Lung microvascular endothelial cell (primary cell): ENCODE data around the gene ITPK1. TPM values are rescaled to one million over a fixed set of nuclear protein-coding genes. Genes with fewer than 3 reads are reported as not detected.
A peak's percentile ranks its signal among the peaks of the same experiment; 100 is the strongest.
"Not testable (repeated sequence)": the region's sequence is repeated elsewhere in the genome, so short reads cannot be mapped to it uniquely, and the experiment has no call there.

Experiments
- DNase-seq, 2 donors: peaks; one replicate each; pipeline versions ENCODE4 v3.0.0 to v3.0.0-alpha.2; 2010; ENCODE audit warnings: low read depth in 2 of 2
- total RNA-seq: library from RNA; depleted of rRNA; stranded (reverse); fragments of >200 nt; gene quantifications from 2 replicates; pipeline ENCODE4 v1.2.1, GENCODE V29; 2014

ITPK1 gene
- total RNA-seq, 1 donor from 2014 or later = 15.7 TPM

- no peak for DNase-seq
These were observed 30.6 kb downstream of the ITPK1 start for GRCh38 chr14:93084866-93085857.

DNA sequence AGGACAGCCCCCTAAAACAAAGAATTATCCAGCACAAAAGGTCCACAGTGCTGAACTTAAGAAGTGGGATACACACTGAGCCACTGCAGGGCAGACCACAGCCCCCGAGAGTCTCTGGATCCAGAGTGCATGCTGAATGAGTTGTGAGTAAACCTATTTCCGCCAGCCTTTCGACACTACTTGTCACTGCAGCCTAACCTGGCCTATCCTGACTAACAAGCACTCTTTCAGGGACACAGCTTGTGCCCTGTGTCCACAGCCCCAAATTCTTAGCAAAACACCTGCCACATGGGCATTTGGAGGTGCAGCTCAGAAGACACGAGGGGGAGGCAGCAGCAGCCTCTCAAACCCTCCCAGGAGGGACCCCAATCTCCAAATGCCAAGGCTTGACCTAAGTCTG is 31.3 kb downstream of the ITPK1 start:
- no peak for DNase-seq

GRCh38 chr14:93083917-93084316 is 31.8 kb downstream of the ITPK1 start:
- DNase-seq = peak in 1 of 2 donors; percentile 26

- no peak for DNase-seq
These were observed 33.1 kb downstream of the ITPK1 start for GRCh38 chr14:93082576-93083001.

DNA sequence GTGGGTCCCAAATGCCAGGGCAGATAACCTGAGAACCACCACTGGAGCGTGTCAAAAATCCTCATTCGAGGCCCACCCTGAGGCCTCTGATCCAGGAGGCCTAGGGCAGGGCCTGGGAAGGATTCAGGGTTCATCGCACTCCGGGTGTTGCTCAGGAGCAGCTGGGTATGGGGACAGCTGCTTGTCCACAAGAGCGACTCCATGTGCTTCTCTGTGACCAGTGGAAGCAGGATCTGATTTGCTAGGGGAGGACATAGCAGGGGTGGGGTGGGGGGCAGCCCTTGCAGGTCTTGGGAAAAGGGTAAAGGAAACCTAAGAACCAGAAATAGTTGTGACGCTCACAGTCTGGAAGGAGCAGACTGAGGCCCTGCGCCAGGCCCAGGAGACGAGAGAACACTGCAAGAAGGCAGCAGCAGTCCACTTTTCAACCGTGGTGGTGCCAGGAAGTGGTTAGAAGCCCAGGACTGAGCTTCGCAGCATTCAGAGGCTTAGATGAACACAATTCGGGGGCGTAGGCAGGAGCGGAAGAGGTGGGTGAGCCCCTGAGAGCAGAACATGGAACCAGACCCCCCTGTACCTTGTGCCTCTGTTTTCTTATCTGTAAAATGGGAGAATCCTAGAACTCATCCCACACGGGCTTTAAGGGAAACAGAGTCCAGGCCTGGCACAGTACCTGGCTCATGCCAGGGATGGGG is 33.7 kb downstream of the ITPK1 start:
- no peak for DNase-seq

GRCh38 chr14:93079865-93080403 is 35.8 kb downstream of the ITPK1 start:
- DNase-seq = no peak

DNA sequence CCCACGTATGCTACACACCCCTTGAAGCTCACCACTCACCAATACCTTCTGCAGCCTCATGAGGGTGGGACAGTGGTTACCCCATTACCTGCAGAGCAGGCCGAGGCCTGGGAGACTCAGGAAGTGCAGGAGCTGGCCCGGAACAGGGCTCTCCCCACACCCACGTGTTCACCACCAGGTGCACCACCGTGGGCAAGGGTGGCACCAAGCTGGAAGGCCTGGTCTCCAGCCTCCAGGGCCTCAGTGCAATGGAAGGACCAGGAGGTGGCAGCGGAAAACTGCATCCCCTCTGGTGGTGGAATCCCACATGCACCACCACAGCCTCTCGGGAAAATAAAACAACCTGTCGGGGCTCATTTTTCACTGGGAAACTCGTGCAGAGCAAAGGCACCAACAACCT is 36.4 kb downstream of the ITPK1 start:
- no peak for DNase-seq

GRCh38 chr14:93078870-93079269 is 36.9 kb downstream of the ITPK1 start:
- no peak for DNase-seq

GRCh38 chr14:93076755-93077154 is 39.0 kb downstream of the ITPK1 start:
- no peak for DNase-seq

GRCh38 chr14:93075891-93076290 is 39.8 kb downstream of the ITPK1 start:
- DNase-seq = no peak

GRCh38 chr14:93073910-93074769 is 41.6 kb downstream of the ITPK1 start:
- DNase-seq = peak; percentile 10 to 26

DNA sequence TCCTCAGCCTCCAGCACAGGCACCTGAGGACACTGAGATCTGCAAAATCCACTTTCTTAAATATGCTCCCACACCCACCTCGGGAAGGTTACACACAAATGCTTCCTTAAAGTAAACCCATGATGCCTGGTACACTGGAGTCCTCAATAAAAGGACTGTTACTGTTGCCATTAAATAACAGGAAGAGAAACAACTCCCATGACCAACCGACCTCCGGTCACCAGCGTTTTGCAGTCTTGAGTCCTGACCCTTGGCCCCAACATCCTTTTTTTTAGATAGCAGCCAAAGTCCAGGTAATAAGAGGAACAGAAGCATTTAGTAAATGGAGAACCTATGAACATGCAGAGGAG is 42.4 kb downstream of the ITPK1 start:
- DNase-seq = no peak

DNA sequence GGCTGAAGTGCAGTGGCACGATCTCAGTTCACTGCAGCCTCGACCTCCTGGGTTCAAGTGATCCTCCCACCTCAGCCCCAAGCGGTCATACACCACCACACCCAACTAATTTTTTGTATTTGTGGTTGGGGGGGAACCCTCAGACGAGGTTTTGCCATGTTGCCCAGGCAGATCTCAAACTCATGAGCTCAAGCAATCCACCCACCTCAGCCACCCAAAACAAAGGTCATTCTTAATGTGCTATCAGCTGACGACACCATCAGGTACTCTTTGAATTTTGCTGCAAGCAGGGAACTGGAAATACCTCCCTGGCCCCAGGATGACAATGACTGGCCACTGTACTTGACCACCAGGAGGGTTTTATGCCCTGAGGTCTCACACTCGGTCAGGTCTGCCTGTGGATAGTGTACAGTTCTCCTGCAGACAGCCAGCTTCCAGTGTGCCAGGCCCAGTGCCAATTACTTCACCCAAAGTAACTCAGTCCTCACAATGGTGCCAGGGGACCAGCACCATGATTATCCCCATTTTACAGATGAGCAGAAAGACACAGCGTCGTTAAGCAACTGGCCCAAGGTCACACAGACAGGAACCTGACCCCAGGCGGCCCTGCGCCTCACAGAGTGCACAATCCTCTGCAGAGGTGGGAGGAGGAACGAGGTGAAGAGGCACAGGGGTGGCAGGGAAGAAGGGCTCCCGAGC is 42.9 kb downstream of the ITPK1 start:
- no peak for DNase-seq

- no peak for DNase-seq
These were observed 47.0 kb downstream of the ITPK1 start for GRCh38 chr14:93068711-93069110.

DNA sequence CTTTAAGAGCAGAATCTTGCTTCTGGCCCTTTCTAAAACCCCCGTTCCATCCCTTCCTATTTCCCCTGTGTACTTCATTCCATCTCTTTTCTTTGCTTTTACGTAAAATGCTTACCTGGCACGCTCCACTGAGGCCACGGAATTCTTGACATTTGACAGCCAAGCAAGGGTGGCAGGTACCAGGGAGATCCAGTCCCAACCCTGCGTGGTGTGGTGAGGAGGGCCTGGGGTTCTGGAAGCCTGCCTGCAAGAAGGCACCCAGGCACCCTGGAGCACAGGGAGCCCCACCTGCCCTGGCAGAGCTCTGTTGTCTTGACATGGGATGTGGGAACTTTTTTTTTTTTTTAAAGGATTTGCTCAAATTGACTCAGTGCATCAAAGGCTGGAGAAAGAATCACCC is 48.6 kb downstream of the ITPK1 start:
- DNase-seq = no peak

DNA sequence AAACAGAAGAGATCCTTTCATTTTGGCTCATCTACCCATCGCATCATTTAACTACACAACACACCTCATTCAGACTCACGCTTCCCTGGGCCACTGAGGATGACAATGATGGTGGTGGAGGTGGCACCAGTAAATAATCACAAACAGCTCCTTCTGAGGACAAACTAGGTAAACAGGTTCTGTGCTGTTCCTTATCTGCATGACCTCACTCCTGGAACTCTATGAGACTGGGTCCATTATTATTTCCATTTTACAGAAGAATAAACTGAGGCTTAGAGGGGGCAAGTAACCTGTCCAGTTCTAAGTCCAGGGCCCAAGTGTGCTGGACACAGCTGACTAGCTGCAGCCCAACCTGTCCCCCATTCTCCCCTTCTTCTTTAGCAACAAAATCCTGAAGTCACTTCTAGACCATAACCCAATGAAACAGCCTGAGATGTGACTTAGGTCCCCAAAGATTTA is 50.4 kb downstream of the ITPK1 start:
- no peak for DNase-seq

- DNase-seq = no peak
These were observed 51.1 kb downstream of the ITPK1 start for GRCh38 chr14:93064411-93065271.

DNA sequence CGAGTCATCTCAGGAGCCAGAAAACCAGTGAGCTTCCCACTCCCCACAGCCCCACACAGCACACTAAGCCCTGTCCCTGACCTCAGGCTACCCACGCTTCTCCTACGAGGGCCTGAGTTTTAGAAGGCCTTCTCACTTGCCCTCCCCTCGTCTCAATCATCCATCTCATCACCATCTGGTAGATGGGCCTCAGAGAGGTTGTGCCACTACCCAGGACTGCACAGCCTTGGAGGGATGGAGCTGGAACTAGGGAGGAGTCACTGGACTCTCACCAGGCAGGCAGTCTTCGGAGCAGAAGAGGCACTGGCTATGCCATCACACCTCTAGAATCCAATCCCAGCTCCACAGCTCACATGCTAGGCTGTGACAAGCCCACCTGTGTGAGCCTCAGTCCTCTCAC is 52.3 kb downstream of the ITPK1 start:
- no peak for DNase-seq

- no peak for DNase-seq
These were observed 52.8 kb downstream of the ITPK1 start for GRCh38 chr14:93062890-93063289.

DNA sequence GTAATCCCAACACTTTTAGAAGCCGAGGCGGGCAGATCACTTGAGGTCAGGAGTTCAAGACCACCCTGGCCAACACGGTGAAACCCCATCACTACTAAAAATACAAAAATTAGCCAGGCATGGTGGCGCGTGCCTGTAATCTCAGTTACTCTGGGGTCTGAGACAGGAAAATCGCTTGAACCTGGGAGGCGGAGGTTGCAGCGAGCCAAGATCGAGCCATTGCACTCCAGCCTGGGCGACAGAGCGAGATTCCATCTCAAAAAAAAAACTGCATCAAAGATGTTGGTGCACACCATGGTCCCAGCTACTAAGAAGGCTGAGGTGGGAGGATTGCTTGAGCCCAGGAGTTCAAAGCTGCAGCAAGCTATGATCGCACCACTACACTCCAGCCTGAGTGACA is 53.7 kb downstream of the ITPK1 start:
- DNase-seq = not testable (repeated sequence)
